HuH-7 (cell line): Measurements from ENCODE around the gene CISD2.
"Not testable (repeated sequence)": the region's sequence is repeated elsewhere in the genome, so short reads cannot be mapped to it uniquely, and the experiment has no call there.

Experiments
- DNase-seq: peaks from one replicate; pipeline ENCODE4 v3.0.0; 2011; ENCODE audit warnings: low spot score

CISD2 gene

GRCh38 chr4:102868781-102869568 is at the start of gene CISD2:
Gene CISD2, plus strand, starts transcription at chr4:102868992. Its CDS starts 93 bp downstream, at chr4:102869085.
- DNase-seq: peak; percentile 57

GRCh38 chr4:102819100-102819499 is 49.7 kb upstream of the CISD2 start:
- DNase-seq: not testable (repeated sequence)

GRCh38 chr4:102819588-102820365 is 49.0 kb upstream of the CISD2 start:
- no peak for DNase-seq

- no peak for DNase-seq
Observed at GRCh38 chr4:102823464-102823863, 45.3 kb upstream of the CISD2 start.

GRCh38 chr4:102823897-102824296 is 44.9 kb upstream of the CISD2 start:
- no peak for DNase-seq

GRCh38 chr4:102824398-102824797 is 44.4 kb upstream of the CISD2 start:
- DNase-seq: no peak

- no peak for DNase-seq
Observed at GRCh38 chr4:102825261-102826091, 43.3 kb upstream of the CISD2 start.

- DNase-seq: no peak
Observed at GRCh38 chr4:102826105-102826889, 42.5 kb upstream of the CISD2 start.

GRCh38 chr4:102826890-102827673 is 41.7 kb upstream of the CISD2 start, which contains the start of gene UBE2D3:
Gene UBE2D3, minus strand, starts transcription at chr4:102827551. Its CDS starts 1,043 bp downstream, at chr4:102826508.
- peak; percentile 42 for DNase-seq

GRCh38 chr4:102827674-102828496 is 40.9 kb upstream of the CISD2 start:
- peak; percentile 58 for DNase-seq

- DNase-seq: no peak
Observed at GRCh38 chr4:102828497-102828808, 40.3 kb upstream of the CISD2 start.

GRCh38 chr4:102829803-102830202 is 39.0 kb upstream of the CISD2 start:
- DNase-seq: no peak

- no peak for DNase-seq
Observed at GRCh38 chr4:102832105-102832504, 36.7 kb upstream of the CISD2 start.

GRCh38 chr4:102832667-102833066 is 36.1 kb upstream of the CISD2 start:
- no peak for DNase-seq

- DNase-seq: no peak
Observed at GRCh38 chr4:102836596-102836995, 32.2 kb upstream of the CISD2 start.

- no peak for DNase-seq
Observed at GRCh38 chr4:102842367-102842766, 26.4 kb upstream of the CISD2 start.

GRCh38 chr4:102843273-102843672 is 25.5 kb upstream of the CISD2 start:
- DNase-seq: no peak

- no peak for DNase-seq
Observed at GRCh38 chr4:102843938-102844337, 24.9 kb upstream of the CISD2 start.

GRCh38 chr4:102847687-102848086 is 21.1 kb upstream of the CISD2 start:
- no peak for DNase-seq

GRCh38 chr4:102849579-102850104 is 19.1 kb upstream of the CISD2 start:
- no peak for DNase-seq
